NCI-H526 (cell line): Measurements from ENCODE around the gene PIK3R4.

Source experiments
- DNase-seq, 2 experiments: peaks; one replicate each; lab custom pipeline; 2025; lab: John Stamatoyannopoulos, UW

Gene PIK3R4

GRCh38 chr3:130741946-130742610, 4.6 kb downstream of the PIK3R4 start:
- DNase-seq, result no peak

- no peak for DNase-seq
These were observed 6.8 kb downstream of the PIK3R4 start for GRCh38 chr3:130739848-130740247.

- DNase-seq, result no peak
These were observed 8.4 kb downstream of the PIK3R4 start for GRCh38 chr3:130738241-130738640.

GRCh38 chr3:130737622-130738021, 9.0 kb downstream of the PIK3R4 start:
- DNase-seq, result no peak

- DNase-seq, result no peak
These were observed 13.3 kb downstream of the PIK3R4 start for GRCh38 chr3:130733236-130733875.

- no peak for DNase-seq
These were observed 14.1 kb downstream of the PIK3R4 start for GRCh38 chr3:130732501-130732900.

GRCh38 chr3:130731817-130732216, 14.8 kb downstream of the PIK3R4 start:
- no peak for DNase-seq

- no peak for DNase-seq
These were observed 17.5 kb downstream of the PIK3R4 start for GRCh38 chr3:130729154-130729553.

GRCh38 chr3:130728037-130728436, 18.6 kb downstream of the PIK3R4 start:
- DNase-seq, result no peak

- DNase-seq, result no peak
These were observed 20.9 kb downstream of the PIK3R4 start for GRCh38 chr3:130725746-130726145.

GRCh38 chr3:130715616-130716015, 31.0 kb downstream of the PIK3R4 start:
- DNase-seq, result no peak

GRCh38 chr3:130712718-130713423, 33.8 kb downstream of the PIK3R4 start:
- peak; percentile 57 to 58 for DNase-seq

GRCh38 chr3:130711565-130712324, 34.9 kb downstream of the PIK3R4 start:
- no peak for DNase-seq

- no peak for DNase-seq
These were observed 37.0 kb downstream of the PIK3R4 start for GRCh38 chr3:130709671-130710070.

- no peak for DNase-seq
These were observed 38.6 kb downstream of the PIK3R4 start for GRCh38 chr3:130707902-130708601.

GRCh38 chr3:130705501-130705900, 41.1 kb downstream of the PIK3R4 start:
- peak in 1 of 2 experiments; percentile 26 for DNase-seq

- no peak for DNase-seq
These were observed 43.6 kb downstream of the PIK3R4 start for GRCh38 chr3:130702985-130703384.

- DNase-seq, result no peak
These were observed 46.1 kb downstream of the PIK3R4 start for GRCh38 chr3:130700541-130700940.

GRCh38 chr3:130699765-130700164, 46.9 kb downstream of the PIK3R4 start:
- peak; percentile 2 to 59 for DNase-seq

GRCh38 chr3:130693314-130693713, 53.3 kb downstream of the PIK3R4 start:
- DNase-seq, result no peak

GRCh38 chr3:130692455-130692854, 54.2 kb downstream of the PIK3R4 start:
- no peak for DNase-seq
